Lower leg skin (tissue), 4 donors: ENCODE results near the gene SCYL1. TPM values are rescaled to one million over a fixed set of nuclear protein-coding genes. Genes with fewer than 3 reads are reported as not detected.

ENCODE experiments used
- DNase-seq, 2 donors: peaks; one replicate each; pipeline ENCODE4 v3.0.0-alpha.2; 2019; ENCODE audit warnings: low spot score in 2 of 2
- H3K4me3 ChIP-seq: fragments of 200-600 bp; sonication (generic); 2 replicates; pipeline ENCODE4 v1.5.1; 2017; ENCODE audit warnings: mild to moderate bottlenecking, low read depth; ENCODE audit not compliant: poor library complexity, severe bottlenecking
- POLR2A ChIP-seq, 2 donors: fragments of 450-650 bp; IDR thresholded peaks; one replicate each; pipeline ENCODE4 v1.6.1; 2016 to 2017; ENCODE audit warnings: antibody characterized with exemption in 2 of 2, mild to moderate bottlenecking in 1 of 2, moderate library complexity in 1 of 2
- WGBS, 2 donors: methylation state at CpG; one replicate each; pipeline ENCODE4 v1.1.5; 2018; 5-methylcytosine and 5-hydroxymethylcytosine counted together
- intact Hi-C: fragments of 100-400 bp; cut with DNase I; formaldehyde crosslinking; loops from one replicate; pipeline ENCODE4 v1.15.0; 2023; ENCODE audit warnings: low total_unique reads
- total RNA-seq, 4 donors: library from RNA; depleted of rRNA; stranded (reverse); fragments of >200 nt; gene quantifications; one replicate each; pipeline ENCODE4 v1.1.0, GENCODE V29; 2016
- TF ChIP-seq, protein P1 (sequence below), 3 donors: fragments of 450-650 bp; IDR thresholded peaks; one replicate each; pipeline ENCODE4 v1.5.1; 2016; ENCODE audit warnings: antibody characterized with exemption in 3 of 3, mild to moderate bottlenecking in 3 of 3, moderate library complexity in 2 of 3

SCYL1 gene
- total RNA-seq, 4 donors from 2014 or later, result 73.1 to 103 (median 89.5) TPM

GRCh38 chr11:65538915-65539743 is 14.2 kb downstream of the SCYL1 start:
- WGBS, 2 donors, result 61 to 68% methylated on average over 58 to 60 of the region's 92 CpGs
- TF ChIP-seq, protein P1, sequence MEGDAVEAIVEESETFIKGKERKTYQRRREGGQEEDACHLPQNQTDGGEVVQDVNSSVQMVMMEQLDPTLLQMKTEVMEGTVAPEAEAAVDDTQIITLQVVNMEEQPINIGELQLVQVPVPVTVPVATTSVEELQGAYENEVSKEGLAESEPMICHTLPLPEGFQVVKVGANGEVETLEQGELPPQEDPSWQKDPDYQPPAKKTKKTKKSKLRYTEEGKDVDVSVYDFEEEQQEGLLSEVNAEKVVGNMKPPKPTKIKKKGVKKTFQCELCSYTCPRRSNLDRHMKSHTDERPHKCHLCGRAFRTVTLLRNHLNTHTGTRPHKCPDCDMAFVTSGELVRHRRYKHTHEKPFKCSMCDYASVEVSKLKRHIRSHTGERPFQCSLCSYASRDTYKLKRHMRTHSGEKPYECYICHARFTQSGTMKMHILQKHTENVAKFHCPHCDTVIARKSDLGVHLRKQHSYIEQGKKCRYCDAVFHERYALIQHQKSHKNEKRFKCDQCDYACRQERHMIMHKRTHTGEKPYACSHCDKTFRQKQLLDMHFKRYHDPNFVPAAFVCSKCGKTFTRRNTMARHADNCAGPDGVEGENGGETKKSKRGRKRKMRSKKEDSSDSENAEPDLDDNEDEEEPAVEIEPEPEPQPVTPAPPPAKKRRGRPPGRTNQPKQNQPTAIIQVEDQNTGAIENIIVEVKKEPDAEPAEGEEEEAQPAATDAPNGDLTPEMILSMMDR (IDR thresholded peaks at IDR 0.05), result no peak
- TF ChIP-seq POLR2A (IDR thresholded peaks at IDR 0.05), result no peak
- DNase-seq, result no peak
- intact Hi-C loops, result no loop called here
- no peak overlapping the region for H3K4me3 ChIP-seq

DNA sequence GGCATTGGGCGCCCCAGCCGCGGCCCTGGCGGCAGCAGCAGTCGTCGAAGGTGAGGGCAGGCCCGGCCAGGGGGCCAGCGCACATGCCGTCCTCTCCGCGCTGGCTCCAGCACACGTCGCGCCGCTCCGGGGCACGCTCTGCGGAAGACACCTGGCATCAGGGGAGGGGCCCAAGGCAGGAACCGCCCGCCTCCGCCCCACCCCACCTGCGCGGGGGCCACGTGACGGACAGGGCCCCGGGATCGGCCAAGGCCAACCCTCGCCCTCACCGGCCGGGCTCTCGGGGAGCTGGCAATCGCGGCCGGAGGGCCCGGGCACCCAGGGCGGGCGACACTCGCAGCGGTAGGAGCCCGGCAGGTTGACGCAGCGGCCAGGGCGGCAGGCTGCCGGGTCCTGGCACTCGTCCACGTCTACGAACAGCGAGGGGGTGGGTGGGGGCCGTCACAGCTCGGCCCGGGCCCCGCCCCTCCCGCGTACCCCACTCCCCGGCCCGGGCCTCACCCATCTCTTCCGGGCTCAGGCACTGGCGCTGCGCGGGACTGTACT is 14.9 kb downstream of the SCYL1 start:
- intact Hi-C loops, result no loop called here
- H3K4me3 ChIP-seq, result peak overlapping the region; percentile 15
- WGBS, 2 donors, result 19 to 20% methylated on average over 12 to 28 of the region's 60 CpGs
- no peak for TF ChIP-seq POLR2A (IDR thresholded peaks at IDR 0.05)
- TF ChIP-seq, protein P1 (IDR thresholded peaks at IDR 0.05), result no peak
- DNase-seq, result peak in 1 of 2 donors; percentile 93

DNA sequence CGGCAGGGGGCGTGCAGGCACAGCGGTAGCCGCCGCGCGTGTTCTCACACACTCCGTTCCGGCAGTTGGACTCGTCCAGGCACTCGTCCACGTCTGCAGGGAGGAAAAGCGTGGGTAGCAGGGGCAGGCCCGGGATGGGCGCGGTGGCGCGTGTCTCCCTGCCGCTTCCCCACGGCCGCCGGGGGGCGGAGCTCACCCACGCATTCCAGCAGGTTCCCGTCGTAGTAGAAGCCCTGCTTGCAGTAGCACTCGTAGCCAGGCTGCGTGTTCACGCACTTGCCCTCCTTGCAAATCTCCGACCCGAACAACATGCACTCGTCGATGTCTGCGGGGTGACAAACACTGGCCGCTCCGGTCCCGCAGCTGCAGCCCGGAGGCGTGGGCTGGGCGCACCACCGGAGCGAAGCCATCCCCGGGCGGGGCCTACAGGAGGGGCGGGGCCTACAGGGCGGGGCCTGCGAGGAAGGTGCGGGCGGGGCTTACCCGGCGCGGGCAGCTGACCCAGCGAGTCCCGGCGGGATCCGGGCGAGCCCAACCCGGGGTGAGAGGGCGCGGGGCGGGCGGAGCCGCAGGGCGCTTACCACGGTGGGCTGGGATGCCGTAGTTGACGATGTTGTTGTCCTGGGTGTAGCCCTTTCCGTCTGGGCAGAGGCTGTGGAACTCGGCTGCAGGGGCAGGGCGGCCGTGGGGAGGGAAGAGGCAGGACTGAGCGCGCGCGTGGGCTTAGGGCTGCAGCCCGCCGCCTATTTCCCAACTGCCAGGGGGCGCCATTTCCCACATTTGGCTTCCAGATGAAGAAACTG is 15.6 kb downstream of the SCYL1 start:
- WGBS, 2 donors, result 0 to 4% methylated on average over 10 to 24 of the region's 78 CpGs

GRCh38 chr11:65541093-65541982 is 16.5 kb downstream of the SCYL1 start:
- DNase-seq, result no peak
- peak overlapping the region; percentile 17 for H3K4me3 ChIP-seq
- no peak for TF ChIP-seq POLR2A (IDR thresholded peaks at IDR 0.05)
- TF ChIP-seq, protein P1 (IDR thresholded peaks at IDR 0.05), result no peak
- 28 to 30% methylated on average over 13 to 16 of the region's 18 CpGs for WGBS, 2 donors
- intact Hi-C loops, result no loop called here

More for the DNA sequence above, 15.6 kb downstream of the SCYL1 start:
- intact Hi-C loops, result no loop called here
- H3K4me3 ChIP-seq, result peak overlapping the region; percentile 17
- peak; percentile 83 to 99 for DNase-seq
- TF ChIP-seq POLR2A (IDR thresholded peaks at IDR 0.05), result no peak
- TF ChIP-seq, protein P1 (IDR thresholded peaks at IDR 0.05), result peak in 1 of 3 donors; percentile 65

GRCh38 chr11:65542738-65543390 is 18.0 kb downstream of the SCYL1 start:
- no peak for TF ChIP-seq POLR2A (IDR thresholded peaks at IDR 0.05)
- TF ChIP-seq, protein P1 (IDR thresholded peaks at IDR 0.05), result no peak
- DNase-seq, result no peak
- 92 to 95% methylated on average over 2 of the region's 3 CpGs for WGBS, 2 donors
- intact Hi-C loops, result no loop called here
- H3K4me3 ChIP-seq, result no peak overlapping the region
